SK-N-SH treated with all-trans-retinoic acid at 6 μM for 48 hours (cell line): ENCODE measurements around the gene GLMP.

ENCODE experiments used
- CREB5 ChIP-seq: fragments of 250-450 bp; sonication (Bioruptor Pico); IDR thresholded peaks from 2 replicates; pipeline ENCODE4 v1.5.1; 2020; ENCODE audit warnings: low read depth, mild to moderate bottlenecking, moderate library complexity
- ESRRG ChIP-seq: fragments of 250-450 bp; sonication (Bioruptor Pico); IDR thresholded peaks from 2 replicates; pipeline ENCODE4 v1.6.1; 2021; ENCODE audit warnings: mild to moderate bottlenecking
- GLIS3 ChIP-seq: fragments of 250-450 bp; sonication (Bioruptor Pico); IDR thresholded peaks from 2 replicates; pipeline ENCODE4 v1.5.0; 2020; ENCODE audit warnings: mild to moderate bottlenecking, moderate library complexity
- ISL1 ChIP-seq: fragments of 250-450 bp; sonication (Bioruptor Pico); IDR thresholded peaks from 2 replicates; pipeline ENCODE4 v2.1.2; 2022; ENCODE audit warnings: mild to moderate bottlenecking, moderate library complexity
- PATZ1 ChIP-seq: fragments of 250-450 bp; sonication (Bioruptor Pico); IDR thresholded peaks from 2 replicates; pipeline ENCODE4 v1.8.0; 2020; ENCODE audit warnings: mild to moderate bottlenecking, moderate library complexity, borderline replicate concordance
- PPARA ChIP-seq: fragments of 250-450 bp; sonication (Bioruptor Pico); IDR thresholded peaks from 2 replicates; pipeline ENCODE4 v1.5.0; 2020; ENCODE audit warnings: mild to moderate bottlenecking, borderline replicate concordance
- RARB ChIP-seq: fragments of 250-450 bp; sonication (Bioruptor Pico); IDR thresholded peaks from 2 replicates; pipeline ENCODE4 v1.8.0; 2021; ENCODE audit warnings: mild to moderate bottlenecking, moderate library complexity
- TSHZ2 ChIP-seq: fragments of 250-450 bp; sonication (Bioruptor Pico); IDR thresholded peaks from 2 replicates; pipeline ENCODE4 v1.5.0; 2020; ENCODE audit warnings: mild to moderate bottlenecking, moderate library complexity
- ZC3H10 ChIP-seq: fragments of 250-450 bp; sonication (Bioruptor Pico); IDR thresholded peaks from 2 replicates; pipeline ENCODE4 v1.5.1; 2021; ENCODE audit warnings: mild to moderate bottlenecking, moderate library complexity
- ZNF8 ChIP-seq: fragments of 450-650 bp; formaldehyde crosslinking; IDR thresholded peaks from 2 replicates; pipeline ENCODE4 v1.5.0; 2020; ENCODE audit warnings: mild to moderate bottlenecking, moderate library complexity

GRCh38 chr1:156342166-156342955, 46.9 kb upstream of the GLMP start:
- TF ChIP-seq ISL1 (no peak), PATZ1 (CRISPR knock-in tag) (no peak), ZC3H10 (CRISPR knock-in tag) (no peak), CREB5 (no peak), ZNF8 (CRISPR knock-in tag) (no peak), TSHZ2 (CRISPR knock-in tag) (no peak), GLIS3 (no peak), RARB (CRISPR knock-in tag) (no peak), PPARA (no peak), ESRRG (CRISPR knock-in tag) (no peak)
